ENCODE results near the gene CSF1. TPM values are rescaled to one million over a fixed set of nuclear protein-coding genes. Genes with fewer than 3 reads are reported as not detected.

CSF1 gene
- total RNA-seq, 1 experiment from 2014 or later, result 3.0 TPM

- H3K4me1 ChIP-seq (ENCODE audit: control insufficient read depth in 1 of 2, insufficient read depth in 2 of 2, low read length in 2 of 2), result peaks cover 0 to 4% of the 10 kb centered on the region in 2 experiments; a peak in 1 of 4 replicates
- BruUV-seq (replicated peaks), result no TSS peak
- POLR2A ChIA-PET, result no interaction called here
- ATAC-seq, result no peak
- no peak overlapping the region for H3K9ac ChIP-seq (ENCODE audit: low read length)
- no peaks in the 10 kb centered on the region for H3K9me2 ChIP-seq (ENCODE audit: insufficient read depth)
- no peak overlapping the region for H3K4me3 ChIP-seq (replicated peaks in 1 of 2; ENCODE audit: low read depth in 1 of 2, low read length in 2 of 2)
- H3K4me2 ChIP-seq (ENCODE audit: low read length), result no peak overlapping the region
- H3K9me3 ChIP-seq (ENCODE audit: control insufficient read depth in 1 of 2, insufficient read depth in 1 of 2, low read depth in 1 of 2, low read length in 2 of 2), result no peaks in the 10 kb centered on the region
- RAD21 ChIA-PET (ENCODE audit: low non-redundant PET in 1 of 2, low total read pairs in 2 of 2, uncharacterized antibody in 2 of 2, unreplicated experiment in 2 of 2), result no interaction called here
- CTCF ChIA-PET, result no interaction called here
- no peak for DNase-seq (ENCODE audit: low read depth, low spot score)
- intact Hi-C loops (cut with micrococcal nuclease), result no loop called here
- no peaks in the 10 kb centered on the region for H3K79me2 ChIP-seq (ENCODE audit: insufficient read depth, low read length)
- H2AFZ ChIP-seq (ENCODE audit: low read depth, low read length, poor library complexity, severe bottlenecking), result no peak overlapping the region
- TF ChIP-seq MAX (IDR thresholded peaks at IDR 0.05) (no peak), EZH2phosphoT487 (IDR thresholded peaks at IDR 0.05; ENCODE audit: borderline replicate concordance) (no peak), POLR2AphosphoS5 (IDR thresholded peaks at IDR 0.05; ENCODE audit: low read depth, low read length) (no peak)
- no peak overlapping the region for H3K27ac ChIP-seq (ENCODE audit: low read depth, low read length)
- H3K36me3 ChIP-seq (ENCODE audit: control insufficient read depth in 1 of 2, insufficient read depth in 2 of 2, low read length in 2 of 2), result no peaks in the 10 kb centered on the region
- H4K20me1 ChIP-seq (ENCODE audit: insufficient read depth), result no peaks in the 10 kb centered on the region
- no peaks in the 10 kb centered on the region for H3K27me3 ChIP-seq (ENCODE audit: insufficient read depth, low read length)
These were observed 25.1 kb upstream of the CSF1 start for GRCh38 chr1:109885589-109885988.

GRCh38 chr1:109886827-109887226 is 23.8 kb upstream of the CSF1 start:
- Histone ChIP-seq H3K4me3 (replicated peaks in 1 of 2; ENCODE audit: low read depth in 1 of 2, low read length in 2 of 2) (no peak overlapping the region), H3K27me3 (ENCODE audit: insufficient read depth, low read length) (no peaks in the 10 kb centered on the region), H3K79me2 (ENCODE audit: insufficient read depth, low read length) (no peaks in the 10 kb centered on the region), H3K27ac (ENCODE audit: low read depth, low read length) (no peak overlapping the region), H3K4me2 (ENCODE audit: low read length) (no peak overlapping the region), H3K4me1 (ENCODE audit: control insufficient read depth in 1 of 2, insufficient read depth in 2 of 2, low read length in 2 of 2) (peaks cover 0 to 4% of the 10 kb centered on the region in 2 experiments; a peak in 1 of 4 replicates), H3K9ac (ENCODE audit: low read length) (no peak overlapping the region), H3K9me3 (ENCODE audit: control insufficient read depth in 1 of 2, insufficient read depth in 1 of 2, low read depth in 1 of 2, low read length in 2 of 2) (no peaks in the 10 kb centered on the region), H2AFZ (ENCODE audit: low read depth, low read length, poor library complexity, severe bottlenecking) (no peak overlapping the region), H3K9me2 (ENCODE audit: insufficient read depth) (no peaks in the 10 kb centered on the region), H3K36me3 (ENCODE audit: control insufficient read depth in 1 of 2, insufficient read depth in 2 of 2, low read length in 2 of 2) (no peaks in the 10 kb centered on the region), H4K20me1 (ENCODE audit: insufficient read depth) (no peaks in the 10 kb centered on the region)
- intact Hi-C loops (cut with micrococcal nuclease), result no loop called here
- CTCF ChIA-PET, result no interaction called here
- POLR2A ChIA-PET, result no interaction called here
- ATAC-seq (no peak), DNase-seq (ENCODE audit: low read depth, low spot score) (no peak)
- TF ChIP-seq POLR2AphosphoS5 (IDR thresholded peaks at IDR 0.05; ENCODE audit: low read depth, low read length) (no peak), POLR2A (IDR thresholded peaks at IDR 0.05; ENCODE audit: borderline replicate concordance, extremely low read depth, insufficient read depth, insufficient read length) (no peak), FOSL1 (IDR thresholded peaks at IDR 0.05; ENCODE audit: low read depth) (no peak), ELF1 (IDR thresholded peaks at IDR 0.05; ENCODE audit: borderline replicate concordance, low read depth) (no peak), CTCF (IDR thresholded peaks at IDR 0.05 in 2 of 3, conservative IDR thresholded peaks at IDR 0.05 in 1 of 3; ENCODE audit: borderline replicate concordance in 1 of 3, insufficient read depth in 1 of 3, low read depth in 2 of 3, low read length in 2 of 3) (no peak), REST (IDR thresholded peaks at IDR 0.05; ENCODE audit: low read depth) (no peak), TCF7L2 (IDR thresholded peaks at IDR 0.05; ENCODE audit: borderline replicate concordance, extremely low read depth, insufficient read depth, insufficient read length) (no peak), EZH2phosphoT487 (IDR thresholded peaks at IDR 0.05; ENCODE audit: borderline replicate concordance) (no peak), ZNF274 (IDR thresholded peaks at IDR 0.05; ENCODE audit: low read depth, low read length) (no peak), ZBTB33 (IDR thresholded peaks at IDR 0.05; ENCODE audit: extremely low read depth, insufficient replicate concordance, low read length) (no peak)
- RAD21 ChIA-PET (ENCODE audit: low non-redundant PET in 1 of 2, low total read pairs in 2 of 2, uncharacterized antibody in 2 of 2, unreplicated experiment in 2 of 2), result no interaction called here
- BruUV-seq (replicated peaks), result no TSS peak
